Sigmoid colon (tissue), 4 donors: ENCODE data around the gene SDK1.

Source experiments
- CTCF ChIP-seq, 4 experiments: fragments of 450-650 bp in 3 of 4; fragments of 200-600 bp in 1 of 4; IDR thresholded peaks; one replicate each; pipeline ENCODE4 v1.5.1; 2016 to 2019; ENCODE audit warnings: antibody characterized with exemption in 4 of 4, mild to moderate bottlenecking in 3 of 4, moderate library complexity in 2 of 4
- EP300 ChIP-seq, 4 donors: sonication (generic); formaldehyde crosslinking; IDR thresholded peaks; one replicate each; pipeline ENCODE4 v1.6.1; 2017; ENCODE audit warnings: antibody characterized with exemption in 4 of 4
- POLR2A ChIP-seq, 2 donors: fragments of 450-650 bp; IDR thresholded peaks; one replicate each; pipeline ENCODE4 v1.6.1; 2016; ENCODE audit warnings: antibody characterized with exemption in 2 of 2, mild to moderate bottlenecking in 2 of 2, moderate library complexity in 2 of 2
- POLR2AphosphoS5 ChIP-seq, 4 donors: sonication (generic); formaldehyde crosslinking; IDR thresholded peaks; one replicate each; pipeline ENCODE4 v1.6.1; 2017; ENCODE audit warnings: antibody characterized with exemption in 4 of 4

- TF ChIP-seq CTCF (IDR thresholded peaks at IDR 0.05) (no peak), POLR2AphosphoS5 (IDR thresholded peaks at IDR 0.05) (no peak), POLR2A (IDR thresholded peaks at IDR 0.05) (no peak), EP300 (IDR thresholded peaks at IDR 0.05) (no peak)
Measured at GRCh38 chr7:3942276-3942675, 641.2 kb downstream of the SDK1 start.
